ENCODE measurements around the gene IPO8.
"Not testable (repeated sequence)": the region's sequence is repeated elsewhere in the genome, so short reads cannot be mapped to it uniquely, and the experiment has no call there.

The IPO8 gene

GRCh38 chr12:30603129-30603528 lies 92.5 kb downstream of the IPO8 start:
- H3K27me3 ChIP-seq: no peaks in the 10 kb centered on the region
- no peaks in the 10 kb centered on the region for H3K4me1 ChIP-seq (ENCODE audit: control insufficient read depth in 1 of 2, insufficient read depth in 1 of 2, low read depth in 1 of 2, low read length in 1 of 2)
- H3K36me3 ChIP-seq: no peaks in the 10 kb centered on the region
- no peak overlapping the region for H3K4me3 ChIP-seq (ENCODE audit: low read depth in 1 of 2, low read length in 1 of 2)
- no peak for TF ChIP-seq CTCF (IDR thresholded peaks at IDR 0.05)
- H3K27ac ChIP-seq: no peak overlapping the region
- no peaks in the 10 kb centered on the region for H3K9me3 ChIP-seq

GRCh38 chr12:30602678-30603077 lies 93.0 kb downstream of the IPO8 start:
- Histone ChIP-seq H3K27me3 (no peaks in the 10 kb centered on the region), H3K4me3 (ENCODE audit: low read depth in 1 of 2, low read length in 1 of 2) (no peak overlapping the region), H3K27ac (no peak overlapping the region), H3K36me3 (no peaks in the 10 kb centered on the region), H3K4me1 (ENCODE audit: control insufficient read depth in 1 of 2, insufficient read depth in 1 of 2, low read depth in 1 of 2, low read length in 1 of 2) (no peaks in the 10 kb centered on the region), H3K9me3 (no peaks in the 10 kb centered on the region)
- no peak for TF ChIP-seq CTCF (IDR thresholded peaks at IDR 0.05)

GRCh38 chr12:30599608-30600007 lies 96.1 kb downstream of the IPO8 start:
- H3K9me3 ChIP-seq: no peaks in the 10 kb centered on the region
- TF ChIP-seq CTCF (IDR thresholded peaks at IDR 0.05): no peak

GRCh38 chr12:30598889-30599288 lies 96.8 kb downstream of the IPO8 start:
- Histone ChIP-seq H3K27me3 (no peaks in the 10 kb centered on the region), H3K27ac (no peak overlapping the region), H3K4me1 (ENCODE audit: control insufficient read depth in 1 of 2, insufficient read depth in 1 of 2, low read depth in 1 of 2, low read length in 1 of 2) (no peaks in the 10 kb centered on the region), H3K36me3 (no peaks in the 10 kb centered on the region), H3K9me3 (no peaks in the 10 kb centered on the region), H3K4me3 (ENCODE audit: low read depth in 1 of 2, low read length in 1 of 2) (no peak overlapping the region)
- no peak for TF ChIP-seq CTCF (IDR thresholded peaks at IDR 0.05)

More at GRCh38 chr12:30599608-30600007, 96.1 kb downstream of the IPO8 start:
- Histone ChIP-seq H3K4me3 (ENCODE audit: low read depth in 1 of 2, low read length in 1 of 2) (no peak overlapping the region), H3K27ac (no peak overlapping the region), H3K27me3 (no peaks in the 10 kb centered on the region), H3K4me1 (ENCODE audit: control insufficient read depth in 1 of 2, insufficient read depth in 1 of 2, low read depth in 1 of 2, low read length in 1 of 2) (no peaks in the 10 kb centered on the region), H3K36me3 (no peaks in the 10 kb centered on the region)

GRCh38 chr12:30595742-30596141 lies 99.9 kb downstream of the IPO8 start:
- H3K4me1 ChIP-seq (ENCODE audit: control insufficient read depth in 1 of 2, insufficient read depth in 1 of 2, low read depth in 1 of 2, low read length in 1 of 2): no peaks in the 10 kb centered on the region
- no peaks in the 10 kb centered on the region for H3K27me3 ChIP-seq
- no peak overlapping the region for H3K4me3 ChIP-seq (ENCODE audit: low read depth in 1 of 2, low read length in 1 of 2)
- no peaks in the 10 kb centered on the region for H3K36me3 ChIP-seq
- H3K9me3 ChIP-seq: no peaks in the 10 kb centered on the region
- no peak for TF ChIP-seq CTCF (IDR thresholded peaks at IDR 0.05)
- H3K27ac ChIP-seq: no peak overlapping the region

- no peaks in the 10 kb centered on the region for H3K27me3 ChIP-seq
- no peaks in the 10 kb centered on the region for H3K36me3 ChIP-seq
- no peak overlapping the region for H3K4me3 ChIP-seq (ENCODE audit: low read depth in 1 of 2, low read length in 1 of 2)
- TF ChIP-seq CTCF (IDR thresholded peaks at IDR 0.05): no peak
- no peaks in the 10 kb centered on the region for H3K9me3 ChIP-seq
- no peaks in the 10 kb centered on the region for H3K4me1 ChIP-seq (ENCODE audit: control insufficient read depth in 1 of 2, insufficient read depth in 1 of 2, low read depth in 1 of 2, low read length in 1 of 2)
- H3K27ac ChIP-seq: no peak overlapping the region
These were observed 101.2 kb downstream of the IPO8 start for GRCh38 chr12:30594509-30594908.

GRCh38 chr12:30588572-30588971 lies 107.1 kb downstream of the IPO8 start:
- not testable (repeated sequence) for H3K4me3 ChIP-seq (ENCODE audit: low read depth in 1 of 2, low read length in 1 of 2); H3K4me1 ChIP-seq (ENCODE audit: control insufficient read depth in 1 of 2, insufficient read depth in 1 of 2, low read depth in 1 of 2, low read length in 1 of 2); H3K27me3 ChIP-seq; H3K9me3 ChIP-seq; H3K27ac ChIP-seq; H3K36me3 ChIP-seq

Data from neutrophil (primary cell).